C4-2B (cell line): ENCODE results near the gene MLXIP.

Source experiments
- ZFX ChIP-seq: fragments of 450-650 bp; IDR thresholded peaks from 2 replicates; pipeline ENCODE4 v1.6.1; 2017
- TF ChIP-seq, protein P1 (sequence below): fragments of 450-650 bp; conservative IDR thresholded peaks from 2 replicates; pipeline ENCODE4 v1.5.1; 2017; ENCODE audit warnings: mild to moderate bottlenecking

- TF ChIP-seq, protein P1, sequence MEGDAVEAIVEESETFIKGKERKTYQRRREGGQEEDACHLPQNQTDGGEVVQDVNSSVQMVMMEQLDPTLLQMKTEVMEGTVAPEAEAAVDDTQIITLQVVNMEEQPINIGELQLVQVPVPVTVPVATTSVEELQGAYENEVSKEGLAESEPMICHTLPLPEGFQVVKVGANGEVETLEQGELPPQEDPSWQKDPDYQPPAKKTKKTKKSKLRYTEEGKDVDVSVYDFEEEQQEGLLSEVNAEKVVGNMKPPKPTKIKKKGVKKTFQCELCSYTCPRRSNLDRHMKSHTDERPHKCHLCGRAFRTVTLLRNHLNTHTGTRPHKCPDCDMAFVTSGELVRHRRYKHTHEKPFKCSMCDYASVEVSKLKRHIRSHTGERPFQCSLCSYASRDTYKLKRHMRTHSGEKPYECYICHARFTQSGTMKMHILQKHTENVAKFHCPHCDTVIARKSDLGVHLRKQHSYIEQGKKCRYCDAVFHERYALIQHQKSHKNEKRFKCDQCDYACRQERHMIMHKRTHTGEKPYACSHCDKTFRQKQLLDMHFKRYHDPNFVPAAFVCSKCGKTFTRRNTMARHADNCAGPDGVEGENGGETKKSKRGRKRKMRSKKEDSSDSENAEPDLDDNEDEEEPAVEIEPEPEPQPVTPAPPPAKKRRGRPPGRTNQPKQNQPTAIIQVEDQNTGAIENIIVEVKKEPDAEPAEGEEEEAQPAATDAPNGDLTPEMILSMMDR, result no peak
- no peak for TF ChIP-seq ZFX
Measured at GRCh38 chr12:122116707-122117535, 38.4 kb downstream of the MLXIP start.
